ENCODE data around the gene OPA1. TPM values are rescaled to one million over a fixed set of nuclear protein-coding genes. Genes with fewer than 3 reads are reported as not detected.
A peak's percentile ranks its signal among the peaks of the same experiment; 100 is the strongest.

OPA1 gene
- total and polyA plus RNA-seq, 2 of the 13 experiments (the other 11 are each of a cell fraction or from before 2014, with no cell fraction given) = 26.7 to 78.5 TPM

- TF ChIP-seq, protein P1, sequence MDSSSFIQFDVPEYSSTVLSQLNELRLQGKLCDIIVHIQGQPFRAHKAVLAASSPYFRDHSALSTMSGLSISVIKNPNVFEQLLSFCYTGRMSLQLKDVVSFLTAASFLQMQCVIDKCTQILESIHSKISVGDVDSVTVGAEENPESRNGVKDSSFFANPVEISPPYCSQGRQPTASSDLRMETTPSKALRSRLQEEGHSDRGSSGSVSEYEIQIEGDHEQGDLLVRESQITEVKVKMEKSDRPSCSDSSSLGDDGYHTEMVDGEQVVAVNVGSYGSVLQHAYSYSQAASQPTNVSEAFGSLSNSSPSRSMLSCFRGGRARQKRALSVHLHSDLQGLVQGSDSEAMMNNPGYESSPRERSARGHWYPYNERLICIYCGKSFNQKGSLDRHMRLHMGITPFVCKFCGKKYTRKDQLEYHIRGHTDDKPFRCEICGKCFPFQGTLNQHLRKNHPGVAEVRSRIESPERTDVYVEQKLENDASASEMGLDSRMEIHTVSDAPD (CRISPR knock-in tag; IDR thresholded peaks at IDR 0.05) = no peak; the same call in 1 of the 2 replicates
- TF ChIP-seq HNF4A (CRISPR knock-in tag; IDR thresholded peaks at IDR 0.05) = peak; percentile 62
- no peak; the same call in 1 of the 2 replicates for TF ChIP-seq AHR (CRISPR knock-in tag; IDR thresholded peaks at IDR 0.05)
- TF ChIP-seq, protein P2, sequence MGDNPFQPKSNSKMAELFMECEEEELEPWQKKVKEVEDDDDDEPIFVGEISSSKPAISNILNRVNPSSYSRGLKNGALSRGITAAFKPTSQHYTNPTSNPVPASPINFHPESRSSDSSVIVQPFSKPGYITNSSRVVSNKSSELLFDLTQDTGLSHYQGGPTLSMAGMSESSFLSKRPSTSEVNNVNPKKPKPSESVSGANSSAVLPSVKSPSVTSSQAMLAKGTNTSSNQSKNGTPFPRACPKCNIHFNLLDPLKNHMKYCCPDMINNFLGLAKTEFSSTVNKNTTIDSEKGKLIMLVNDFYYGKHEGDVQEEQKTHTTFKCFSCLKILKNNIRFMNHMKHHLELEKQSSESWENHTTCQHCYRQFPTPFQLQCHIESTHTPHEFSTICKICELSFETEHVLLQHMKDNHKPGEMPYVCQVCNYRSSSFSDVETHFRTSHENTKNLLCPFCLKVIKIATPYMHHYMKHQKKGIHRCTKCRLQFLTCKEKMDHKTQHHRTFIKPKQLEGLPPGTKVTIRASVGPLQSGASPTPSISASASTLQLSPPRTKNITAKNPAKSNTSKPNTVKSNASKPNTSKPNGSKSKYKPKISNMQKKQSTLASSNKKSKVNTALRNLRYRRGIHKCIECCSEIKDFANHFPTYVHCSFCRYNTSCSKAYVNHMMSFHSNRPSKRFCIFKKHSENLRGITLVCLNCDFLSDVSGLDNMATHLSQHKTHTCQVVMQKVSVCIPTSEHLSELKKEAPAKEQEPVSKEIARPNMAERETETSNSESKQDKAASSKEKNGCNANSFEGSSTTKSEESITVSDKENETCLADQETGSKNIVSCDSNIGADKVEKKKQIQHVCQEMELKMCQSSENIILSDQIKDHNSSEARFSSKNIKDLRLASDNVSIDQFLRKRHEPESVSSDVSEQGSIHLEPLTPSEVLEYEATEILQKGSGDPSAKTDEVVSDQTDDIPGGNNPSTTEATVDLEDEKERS (CRISPR knock-in tag; IDR thresholded peaks at IDR 0.05) = peak; percentile 47; the same call in 1 of the 2 replicates
- peak; percentile 60; the same call in 1 of the 2 replicates for TF ChIP-seq ZNF17 (CRISPR knock-in tag; IDR thresholded peaks at IDR 0.05)
- TF ChIP-seq, protein P3, sequence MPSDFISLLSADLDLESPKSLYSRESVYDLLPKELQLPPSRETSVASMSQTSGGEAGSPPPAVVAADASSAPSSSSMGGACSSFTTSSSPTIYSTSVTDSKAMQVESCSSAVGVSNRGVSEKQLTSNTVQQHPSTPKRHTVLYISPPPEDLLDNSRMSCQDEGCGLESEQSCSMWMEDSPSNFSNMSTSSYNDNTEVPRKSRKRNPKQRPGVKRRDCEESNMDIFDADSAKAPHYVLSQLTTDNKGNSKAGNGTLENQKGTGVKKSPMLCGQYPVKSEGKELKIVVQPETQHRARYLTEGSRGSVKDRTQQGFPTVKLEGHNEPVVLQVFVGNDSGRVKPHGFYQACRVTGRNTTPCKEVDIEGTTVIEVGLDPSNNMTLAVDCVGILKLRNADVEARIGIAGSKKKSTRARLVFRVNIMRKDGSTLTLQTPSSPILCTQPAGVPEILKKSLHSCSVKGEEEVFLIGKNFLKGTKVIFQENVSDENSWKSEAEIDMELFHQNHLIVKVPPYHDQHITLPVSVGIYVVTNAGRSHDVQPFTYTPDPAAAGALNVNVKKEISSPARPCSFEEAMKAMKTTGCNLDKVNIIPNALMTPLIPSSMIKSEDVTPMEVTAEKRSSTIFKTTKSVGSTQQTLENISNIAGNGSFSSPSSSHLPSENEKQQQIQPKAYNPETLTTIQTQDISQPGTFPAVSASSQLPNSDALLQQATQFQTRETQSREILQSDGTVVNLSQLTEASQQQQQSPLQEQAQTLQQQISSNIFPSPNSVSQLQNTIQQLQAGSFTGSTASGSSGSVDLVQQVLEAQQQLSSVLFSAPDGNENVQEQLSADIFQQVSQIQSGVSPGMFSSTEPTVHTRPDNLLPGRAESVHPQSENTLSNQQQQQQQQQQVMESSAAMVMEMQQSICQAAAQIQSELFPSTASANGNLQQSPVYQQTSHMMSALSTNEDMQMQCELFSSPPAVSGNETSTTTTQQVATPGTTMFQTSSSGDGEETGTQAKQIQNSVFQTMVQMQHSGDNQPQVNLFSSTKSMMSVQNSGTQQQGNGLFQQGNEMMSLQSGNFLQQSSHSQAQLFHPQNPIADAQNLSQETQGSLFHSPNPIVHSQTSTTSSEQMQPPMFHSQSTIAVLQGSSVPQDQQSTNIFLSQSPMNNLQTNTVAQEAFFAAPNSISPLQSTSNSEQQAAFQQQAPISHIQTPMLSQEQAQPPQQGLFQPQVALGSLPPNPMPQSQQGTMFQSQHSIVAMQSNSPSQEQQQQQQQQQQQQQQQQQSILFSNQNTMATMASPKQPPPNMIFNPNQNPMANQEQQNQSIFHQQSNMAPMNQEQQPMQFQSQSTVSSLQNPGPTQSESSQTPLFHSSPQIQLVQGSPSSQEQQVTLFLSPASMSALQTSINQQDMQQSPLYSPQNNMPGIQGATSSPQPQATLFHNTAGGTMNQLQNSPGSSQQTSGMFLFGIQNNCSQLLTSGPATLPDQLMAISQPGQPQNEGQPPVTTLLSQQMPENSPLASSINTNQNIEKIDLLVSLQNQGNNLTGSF (CRISPR knock-in tag; IDR thresholded peaks at IDR 0.05) = no peak
- TF ChIP-seq TBP (CRISPR knock-in tag; IDR thresholded peaks at IDR 0.05) = no peak
- peak; percentile 76 for TF ChIP-seq NR2C2 (CRISPR knock-in tag; IDR thresholded peaks at IDR 0.05; ENCODE audit: borderline replicate concordance)
- no peak; the same call in 1 of the 2 replicates for TF ChIP-seq WIZ (CRISPR knock-in tag; IDR thresholded peaks at IDR 0.05)
- TF ChIP-seq, protein P4, sequence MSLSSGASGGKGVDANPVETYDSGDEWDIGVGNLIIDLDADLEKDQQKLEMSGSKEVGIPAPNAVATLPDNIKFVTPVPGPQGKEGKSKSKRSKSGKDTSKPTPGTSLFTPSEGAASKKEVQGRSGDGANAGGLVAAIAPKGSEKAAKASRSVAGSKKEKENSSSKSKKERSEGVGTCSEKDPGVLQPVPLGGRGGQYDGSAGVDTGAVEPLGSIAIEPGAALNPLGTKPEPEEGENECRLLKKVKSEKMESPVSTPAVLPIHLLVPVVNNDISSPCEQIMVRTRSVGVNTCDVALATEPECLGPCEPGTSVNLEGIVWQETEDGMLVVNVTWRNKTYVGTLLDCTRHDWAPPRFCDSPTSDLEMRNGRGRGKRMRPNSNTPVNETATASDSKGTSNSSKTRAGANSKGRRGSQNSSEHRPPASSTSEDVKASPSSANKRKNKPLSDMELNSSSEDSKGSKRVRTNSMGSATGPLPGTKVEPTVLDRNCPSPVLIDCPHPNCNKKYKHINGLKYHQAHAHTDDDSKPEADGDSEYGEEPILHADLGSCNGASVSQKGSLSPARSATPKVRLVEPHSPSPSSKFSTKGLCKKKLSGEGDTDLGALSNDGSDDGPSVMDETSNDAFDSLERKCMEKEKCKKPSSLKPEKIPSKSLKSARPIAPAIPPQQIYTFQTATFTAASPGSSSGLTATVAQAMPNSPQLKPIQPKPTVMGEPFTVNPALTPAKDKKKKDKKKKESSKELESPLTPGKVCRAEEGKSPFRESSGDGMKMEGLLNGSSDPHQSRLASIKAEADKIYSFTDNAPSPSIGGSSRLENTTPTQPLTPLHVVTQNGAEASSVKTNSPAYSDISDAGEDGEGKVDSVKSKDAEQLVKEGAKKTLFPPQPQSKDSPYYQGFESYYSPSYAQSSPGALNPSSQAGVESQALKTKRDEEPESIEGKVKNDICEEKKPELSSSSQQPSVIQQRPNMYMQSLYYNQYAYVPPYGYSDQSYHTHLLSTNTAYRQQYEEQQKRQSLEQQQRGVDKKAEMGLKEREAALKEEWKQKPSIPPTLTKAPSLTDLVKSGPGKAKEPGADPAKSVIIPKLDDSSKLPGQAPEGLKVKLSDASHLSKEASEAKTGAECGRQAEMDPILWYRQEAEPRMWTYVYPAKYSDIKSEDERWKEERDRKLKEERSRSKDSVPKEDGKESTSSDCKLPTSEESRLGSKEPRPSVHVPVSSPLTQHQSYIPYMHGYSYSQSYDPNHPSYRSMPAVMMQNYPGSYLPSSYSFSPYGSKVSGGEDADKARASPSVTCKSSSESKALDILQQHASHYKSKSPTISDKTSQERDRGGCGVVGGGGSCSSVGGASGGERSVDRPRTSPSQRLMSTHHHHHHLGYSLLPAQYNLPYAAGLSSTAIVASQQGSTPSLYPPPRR (CRISPR knock-in tag; IDR thresholded peaks at IDR 0.05; ENCODE audit: borderline replicate concordance) = peak; percentile 90
- no peak for TF ChIP-seq ZNF180 (CRISPR knock-in tag; IDR thresholded peaks at IDR 0.05; ENCODE audit: borderline replicate concordance, low read depth)
- TF ChIP-seq RFXAP (CRISPR knock-in tag; IDR thresholded peaks at IDR 0.05; ENCODE audit: borderline replicate concordance) = peak; percentile 29; the same call in 1 of the 2 replicates
- TF ChIP-seq SSRP1 (CRISPR knock-in tag; IDR thresholded peaks at IDR 0.05) = no peak
- no peak for TF ChIP-seq REL (CRISPR knock-in tag; conservative IDR thresholded peaks at IDR 0.05)
Measured at GRCh38 chr3:193744048-193744821, 151.2 kb downstream of the OPA1 start (continued).
